Measurements from ENCODE around the gene DLG2.
"Not testable (repeated sequence)": the region's sequence is repeated elsewhere in the genome, so short reads cannot be mapped to it uniquely, and the experiment has no call there.

Gene DLG2

DNA sequence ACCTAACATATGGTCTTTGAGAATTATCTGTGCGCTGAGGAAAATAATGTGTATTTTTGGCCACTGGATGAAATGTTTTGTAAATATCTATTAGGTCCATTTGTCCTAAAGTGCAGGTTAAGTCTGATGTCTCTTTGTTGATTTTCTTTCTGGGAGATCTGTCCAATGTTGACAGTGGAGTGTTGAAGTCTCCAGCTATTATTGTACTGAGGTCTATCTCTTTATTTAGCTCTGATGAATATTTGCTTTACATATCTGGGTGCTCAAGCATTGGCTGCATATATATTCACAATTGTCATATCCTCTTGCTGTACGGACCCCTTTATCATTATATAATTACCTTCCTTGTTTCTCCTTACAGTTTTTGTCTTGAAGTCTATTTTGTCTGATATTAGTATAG is 833.8 kb downstream of the DLG2 start:
- TF ChIP-seq, protein P1, sequence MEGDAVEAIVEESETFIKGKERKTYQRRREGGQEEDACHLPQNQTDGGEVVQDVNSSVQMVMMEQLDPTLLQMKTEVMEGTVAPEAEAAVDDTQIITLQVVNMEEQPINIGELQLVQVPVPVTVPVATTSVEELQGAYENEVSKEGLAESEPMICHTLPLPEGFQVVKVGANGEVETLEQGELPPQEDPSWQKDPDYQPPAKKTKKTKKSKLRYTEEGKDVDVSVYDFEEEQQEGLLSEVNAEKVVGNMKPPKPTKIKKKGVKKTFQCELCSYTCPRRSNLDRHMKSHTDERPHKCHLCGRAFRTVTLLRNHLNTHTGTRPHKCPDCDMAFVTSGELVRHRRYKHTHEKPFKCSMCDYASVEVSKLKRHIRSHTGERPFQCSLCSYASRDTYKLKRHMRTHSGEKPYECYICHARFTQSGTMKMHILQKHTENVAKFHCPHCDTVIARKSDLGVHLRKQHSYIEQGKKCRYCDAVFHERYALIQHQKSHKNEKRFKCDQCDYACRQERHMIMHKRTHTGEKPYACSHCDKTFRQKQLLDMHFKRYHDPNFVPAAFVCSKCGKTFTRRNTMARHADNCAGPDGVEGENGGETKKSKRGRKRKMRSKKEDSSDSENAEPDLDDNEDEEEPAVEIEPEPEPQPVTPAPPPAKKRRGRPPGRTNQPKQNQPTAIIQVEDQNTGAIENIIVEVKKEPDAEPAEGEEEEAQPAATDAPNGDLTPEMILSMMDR (IDR thresholded peaks at IDR 0.05), result no peak
- no peak overlapping the region for H3K4me3 ChIP-seq (ENCODE audit: low read depth in 1 of 2, low read length in 1 of 2)

DNA sequence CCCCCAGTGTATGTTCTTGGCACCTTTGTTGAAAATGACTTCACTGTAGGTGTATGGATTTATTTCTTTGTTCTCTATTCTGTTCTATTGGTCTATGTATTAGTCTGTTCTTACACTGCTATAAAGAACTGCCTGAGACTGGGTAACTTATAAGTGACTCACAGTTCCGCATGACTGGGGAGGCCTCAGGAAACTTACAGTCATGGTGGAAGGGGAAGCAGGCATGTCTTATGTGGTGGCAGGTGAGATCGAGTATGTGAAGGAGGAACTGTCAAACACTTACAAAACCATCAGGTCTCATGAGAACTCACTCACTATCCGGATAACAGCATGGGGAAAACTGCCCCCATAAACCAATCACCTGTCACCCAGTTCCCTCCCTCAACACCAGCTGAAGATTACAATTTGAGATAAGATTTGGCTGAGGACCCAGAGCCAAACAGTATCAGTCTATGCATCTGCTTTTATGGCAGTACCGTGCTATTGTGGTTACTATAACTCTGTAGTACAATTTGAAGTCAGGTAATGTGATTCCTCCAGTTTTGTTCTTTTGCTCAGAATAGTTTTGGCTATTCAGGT is 836.2 kb downstream of the DLG2 start:
- H3K27me3 ChIP-seq, result no peaks in the 10 kb centered on the region
- H3K9me3 ChIP-seq, result no peaks in the 10 kb centered on the region
- TF ChIP-seq, protein P1 (IDR thresholded peaks at IDR 0.05), result no peak
- no peaks in the 10 kb centered on the region for H3K36me3 ChIP-seq
- H3K4me3 ChIP-seq (ENCODE audit: low read depth in 1 of 2, low read length in 1 of 2), result no peak overlapping the region
- no peak overlapping the region for H3K27ac ChIP-seq
- no peaks in the 10 kb centered on the region for H3K4me1 ChIP-seq (ENCODE audit: control insufficient read depth in 1 of 2, insufficient read depth in 1 of 2, low read depth in 1 of 2, low read length in 1 of 2)

More for the DNA sequence above, 833.8 kb downstream of the DLG2 start:
- H3K27me3 ChIP-seq, result no peaks in the 10 kb centered on the region
- H3K27ac ChIP-seq, result no peak overlapping the region
- H3K4me1 ChIP-seq (ENCODE audit: control insufficient read depth in 1 of 2, insufficient read depth in 1 of 2, low read depth in 1 of 2, low read length in 1 of 2), result no peaks in the 10 kb centered on the region
- no peaks in the 10 kb centered on the region for H3K36me3 ChIP-seq
- H3K9me3 ChIP-seq, result no peaks in the 10 kb centered on the region

DNA sequence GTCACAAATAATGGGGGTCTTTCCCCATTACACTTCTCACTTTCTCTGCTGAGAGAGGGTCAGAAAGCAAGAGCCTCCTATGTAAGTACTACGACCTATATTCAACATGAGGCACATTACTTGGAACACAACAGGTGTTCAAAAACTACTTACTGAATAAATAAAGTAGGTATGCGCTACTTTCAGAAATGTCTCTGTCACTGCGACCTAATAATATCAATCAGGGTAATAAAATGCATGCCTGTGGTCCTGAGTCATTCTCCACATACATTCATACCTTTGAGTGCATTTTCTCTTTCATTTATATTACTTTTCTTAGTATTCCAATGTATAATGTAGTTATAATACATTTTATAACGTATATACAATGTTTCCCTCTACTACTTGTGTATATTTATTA is 838.9 kb downstream of the DLG2 start:
- Histone ChIP-seq H3K36me3 (no peaks in the 10 kb centered on the region), H3K4me1 (ENCODE audit: control insufficient read depth in 1 of 2, insufficient read depth in 1 of 2, low read depth in 1 of 2, low read length in 1 of 2) (no peaks in the 10 kb centered on the region), H3K27me3 (no peaks in the 10 kb centered on the region), H3K4me3 (ENCODE audit: low read depth in 1 of 2, low read length in 1 of 2) (no peak overlapping the region), H3K27ac (no peak overlapping the region), H3K9me3 (no peaks in the 10 kb centered on the region)
- TF ChIP-seq, protein P1 (IDR thresholded peaks at IDR 0.05), result no peak

DNA sequence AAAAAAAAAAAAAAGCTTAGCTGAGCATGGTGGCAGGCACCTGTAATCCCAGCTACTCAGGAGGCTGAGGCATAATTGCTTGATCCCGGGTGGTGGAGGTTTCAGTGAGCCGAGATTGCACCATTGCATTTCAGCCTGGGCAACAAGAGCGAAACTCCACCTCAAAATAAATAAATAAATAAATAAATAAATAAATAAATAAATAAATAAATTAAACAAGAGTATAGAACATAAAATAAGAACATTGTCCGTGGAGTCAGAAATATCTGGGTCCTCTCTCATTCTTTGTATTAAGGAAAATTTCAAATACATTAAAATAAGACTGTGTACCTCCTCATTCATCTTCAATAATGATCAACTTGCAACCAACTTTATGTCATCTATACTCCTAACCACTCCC is 843.0 kb downstream of the DLG2 start:
- not testable (repeated sequence) for H3K27ac ChIP-seq; H3K4me1 ChIP-seq (ENCODE audit: control insufficient read depth in 1 of 2, insufficient read depth in 1 of 2, low read depth in 1 of 2, low read length in 1 of 2); H3K9me3 ChIP-seq; H3K4me3 ChIP-seq (ENCODE audit: low read depth in 1 of 2, low read length in 1 of 2); H3K27me3 ChIP-seq; H3K36me3 ChIP-seq

DNA sequence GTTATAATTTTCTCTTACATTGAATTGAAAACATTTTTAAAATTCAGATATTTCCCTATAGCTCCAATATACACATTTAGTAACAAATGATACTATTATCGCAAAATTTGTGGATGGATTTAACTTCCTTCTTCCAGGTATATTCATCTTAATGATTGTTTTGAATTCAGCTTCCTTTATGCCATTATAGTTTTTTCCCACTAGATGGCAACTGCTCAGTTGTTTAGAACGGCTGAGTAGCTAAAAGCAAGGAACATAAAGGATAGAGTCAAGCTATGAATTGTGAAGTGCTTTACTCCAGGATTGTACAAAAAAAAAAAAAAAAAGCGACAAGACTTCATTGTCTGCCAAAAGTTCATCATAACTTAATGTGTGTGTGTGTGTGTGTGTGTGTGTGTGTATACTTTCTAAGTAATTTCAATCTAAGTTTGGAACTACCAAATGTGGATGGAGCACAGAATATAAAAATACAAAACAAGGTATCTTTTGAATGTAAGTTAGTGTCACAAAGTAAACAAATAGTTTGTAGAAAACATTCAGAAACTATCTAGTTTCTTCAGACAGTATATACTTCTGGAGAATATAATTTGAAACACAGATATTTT is 846.4 kb downstream of the DLG2 start:
- H3K27me3 ChIP-seq, result no peaks in the 10 kb centered on the region
- no peaks in the 10 kb centered on the region for H3K9me3 ChIP-seq
- no peak overlapping the region for H3K27ac ChIP-seq
- TF ChIP-seq, protein P1 (IDR thresholded peaks at IDR 0.05), result no peak
- H3K36me3 ChIP-seq, result no peaks in the 10 kb centered on the region
- H3K4me1 ChIP-seq (ENCODE audit: control insufficient read depth in 1 of 2, insufficient read depth in 1 of 2, low read depth in 1 of 2, low read length in 1 of 2), result no peaks in the 10 kb centered on the region
- H3K4me3 ChIP-seq (ENCODE audit: low read depth in 1 of 2, low read length in 1 of 2), result no peak overlapping the region

DNA sequence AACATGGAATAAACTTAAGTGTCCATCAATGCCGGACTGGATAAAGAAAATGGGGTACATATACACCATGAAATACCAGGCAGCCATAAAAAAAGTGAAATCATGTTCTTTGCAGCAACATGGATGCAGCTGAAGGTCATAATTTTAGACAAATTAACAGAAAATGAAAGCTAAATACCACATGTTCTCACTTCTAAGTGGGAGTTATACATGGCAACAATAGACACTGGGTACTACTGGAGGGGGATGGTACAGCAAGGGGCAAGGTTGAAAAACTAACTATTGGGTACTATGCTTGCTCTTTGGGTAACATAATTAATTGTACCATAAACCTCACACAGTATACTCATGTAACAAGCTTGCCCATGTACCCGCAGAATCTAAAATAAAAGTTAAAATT is 851.6 kb downstream of the DLG2 start:
- Histone ChIP-seq H3K4me3 (ENCODE audit: low read depth in 1 of 2, low read length in 1 of 2) (no peak overlapping the region), H3K4me1 (ENCODE audit: control insufficient read depth in 1 of 2, insufficient read depth in 1 of 2, low read depth in 1 of 2, low read length in 1 of 2) (no peaks in the 10 kb centered on the region), H3K9me3 (no peaks in the 10 kb centered on the region), H3K27me3 (no peaks in the 10 kb centered on the region), H3K36me3 (no peaks in the 10 kb centered on the region), H3K27ac (no peak overlapping the region)
- TF ChIP-seq, protein P1 (IDR thresholded peaks at IDR 0.05), result no peak

Data from neutrophil (primary cell).